Psoas muscle (tissue), 8 donors: ENCODE results near the gene DNAJB1. TPM values are rescaled to one million over a fixed set of nuclear protein-coding genes. Genes with fewer than 3 reads are reported as not detected.

Source experiments
- ATAC-seq, 4 donors: fragments of 200-7000 bp; cut with Tn5 transposase; one replicate each; pipeline ENCODE4 v1.9.1; 2020; ENCODE audit warnings: moderate library complexity in 3 of 4, mild to moderate bottlenecking in 2 of 4
- DNase-seq, 2 donors: peaks; one replicate each; pipeline ENCODE4 v3.0.0-alpha.2; 2020
- H3K27ac ChIP-seq: fragments of 200-600 bp; one replicate; pipeline ENCODE4 v1.8.0; 2022
- H3K27me3 ChIP-seq, 3 donors: fragments of 200-600 bp in 1 of 3; one replicate each; pipeline versions ENCODE4 v1.6.1 to v1.8.0; 2013 to 2022; ENCODE audit warnings: low read length in 2 of 3, mild to moderate bottlenecking in 2 of 3, moderate library complexity in 1 of 3; ENCODE audit not compliant: insufficient read depth in 3 of 3
- H3K36me3 ChIP-seq, 2 donors: fragments of 200-600 bp in 1 of 2; one replicate each; pipeline versions ENCODE4 v1.6.1 to v1.8.0; 2013 to 2022; ENCODE audit warnings: low read depth in 1 of 2, mild to moderate bottlenecking in 1 of 2, moderate library complexity in 1 of 2; ENCODE audit not compliant: insufficient read depth in 1 of 2
- H3K4me1 ChIP-seq: fragments of 200-600 bp; one replicate; pipeline ENCODE4 v1.8.0; 2022
- H3K4me3 ChIP-seq: fragments of 200-600 bp; one replicate; pipeline ENCODE4 v1.8.0; 2022; ENCODE audit warnings: mild to moderate bottlenecking
- H3K9me3 ChIP-seq: fragments of 200-600 bp; one replicate; pipeline ENCODE4 v1.8.0; 2022
- CTCF ChIP-seq: fragments of 200-600 bp; IDR thresholded peaks from one replicate; pipeline ENCODE4 v1.8.0; 2022; ENCODE audit warnings: antibody characterized with exemption
- WGBS, 3 donors: extraction: QIAGEN DNeasy Blood & Tissue Kit; methylation state at CpG; one replicate each; pipeline versions ENCODE4 v1.1.6 to v1.1.7; 2013; 5-methylcytosine and 5-hydroxymethylcytosine counted together
- intact Hi-C, 2 donors: fragments of 100-400 bp; cut with DNase I; formaldehyde crosslinking; loops; one replicate each; pipeline versions ENCODE4 v1.11.0 to v1.14.2; 2022
- polyA plus RNA-seq, 3 donors: library from polyadenylated mRNA; stranded (reverse); fragments of 200-250 nt; gene quantifications; one replicate each; pipeline ENCODE4 v1.2.3, GENCODE V29; 2013
- total RNA-seq, 4 donors: library from RNA; stranded (reverse); fragmentation: NEBNext Ultra II Directional in 2 of 4; extraction: Animal tissue kit (Norgen Biotek cat#: 25700) in 2 of 4; gene quantifications; one replicate each; pipeline versions ENCODE4 v1.2.1 to v1.2.4, GENCODE V29; 2021 to 2023
- donor health status: healthy with polysubstance abuse.
- donor health status: DM: no; HTN: no; CAD: no; lungs with moderate emphysema.
- donor health status: Bipolar disorder and iron deficiency.
- donor health status: healthy.
- donor health status: DM: yes; HTN: yes; CAD: no.
- donor health status: DM: no; HTN: no; CAD: no.
- donor health status: DM: no; HTN: no; CAD: no.
- donor health status: DM: yes; HTN: yes; CAD: no.

The DNAJB1 gene
- total and polyA plus RNA-seq, 7 donors = 20.8 to 105 (median 32.6) TPM

GRCh38 chr19:14515501-14516047 lies 2.6 kb downstream of the DNAJB1 start:
- DNase-seq = no peak
- H3K4me1 ChIP-seq = peaks cover 42% of the 10 kb centered on the region
- ATAC-seq = no peak
- intact Hi-C loops = loop anchor here in 1 of 2 donors (5.0 kb wide), 1 partner anchor 47 kb away; no protein-coding TSS in a partner anchor
- H3K36me3 ChIP-seq = peaks cover 10 to 35% of the 10 kb centered on the region in 2 donors
- WGBS, 3 donors = 33 to 55% (median 43%) methylated on average over 8 of the region's 8 CpGs
- TF ChIP-seq CTCF = no peak
- H3K9me3 ChIP-seq = no peaks in the 10 kb centered on the region
- H3K4me3 ChIP-seq = peak overlapping the region; percentile 82
- H3K27me3 ChIP-seq = no peaks in the 10 kb centered on the region
- peak overlapping the region; percentile 41 for H3K27ac ChIP-seq

GRCh38 chr19:14514215-14514863 lies 3.9 kb downstream of the DNAJB1 start:
- intact Hi-C loops = no loop called here
- Histone ChIP-seq H3K36me3 (peaks cover 10 to 35% of the 10 kb centered on the region in 2 donors), H3K9me3 (no peaks in the 10 kb centered on the region), H3K27me3 (no peaks in the 10 kb centered on the region), H3K27ac (peak overlapping the region; percentile 1), H3K4me3 (peak overlapping the region; percentile 82), H3K4me1 (peaks cover 41% of the 10 kb centered on the region)
- ATAC-seq = no peak
- no peak for DNase-seq
- WGBS, 3 donors = 82 to 90% (median 82%) methylated on average over 8 of the region's 8 CpGs
- TF ChIP-seq CTCF = no peak

- ATAC-seq (no peak), DNase-seq (no peak)
- H3K27me3 ChIP-seq = no peaks in the 10 kb centered on the region
- WGBS, 3 donors = 83 to 92% (median 84%) methylated on average over 14 of the region's 14 CpGs
- TF ChIP-seq CTCF = no peak
- H3K27ac ChIP-seq = no peak overlapping the region
- peaks cover 10 to 35% of the 10 kb centered on the region in 2 donors for H3K36me3 ChIP-seq
- intact Hi-C loops = no loop called here
- no peaks in the 10 kb centered on the region for H3K9me3 ChIP-seq
- H3K4me1 ChIP-seq = peaks cover 40% of the 10 kb centered on the region
- H3K4me3 ChIP-seq = no peak overlapping the region
Measured at GRCh38 chr19:14512406-14512961, 5.7 kb downstream of the DNAJB1 start.

GRCh38 chr19:14511229-14511593 lies 7.0 kb downstream of the DNAJB1 start:
- ATAC-seq = peak in 2 of 4 donors; percentile 1
- H3K4me3 ChIP-seq = no peak overlapping the region

More at GRCh38 chr19:14511229-14511593, 7.0 kb downstream of the DNAJB1 start:
- 71 to 78% (median 77%) methylated on average over 4 of the region's 4 CpGs for WGBS, 3 donors
- no peak for DNase-seq
- Histone ChIP-seq H3K27me3 (no peaks in the 10 kb centered on the region), H3K36me3 (peaks cover 10 to 27% of the 10 kb centered on the region in 2 donors), H3K27ac (peak overlapping the region; percentile 30), H3K4me1 (peaks cover 38% of the 10 kb centered on the region), H3K9me3 (no peaks in the 10 kb centered on the region)
- intact Hi-C loops = no loop called here
- TF ChIP-seq CTCF = no peak
